Activated CD8-positive, alpha-beta memory T cell treated with anti-CD3 and anti-CD28 coated beads for 4 hours (primary cell): Measurements from ENCODE around the gene DYRK3.

Experiments
- DNase-seq, 2 donors: peaks; one replicate each; pipeline ENCODE4 v3.0.0-alpha.2; 2020; ENCODE audit warnings: low read depth in 2 of 2

Gene DYRK3

GRCh38 chr1:206661161-206661820, 26.0 kb downstream of the DYRK3 start:
- no peak for DNase-seq

DNA sequence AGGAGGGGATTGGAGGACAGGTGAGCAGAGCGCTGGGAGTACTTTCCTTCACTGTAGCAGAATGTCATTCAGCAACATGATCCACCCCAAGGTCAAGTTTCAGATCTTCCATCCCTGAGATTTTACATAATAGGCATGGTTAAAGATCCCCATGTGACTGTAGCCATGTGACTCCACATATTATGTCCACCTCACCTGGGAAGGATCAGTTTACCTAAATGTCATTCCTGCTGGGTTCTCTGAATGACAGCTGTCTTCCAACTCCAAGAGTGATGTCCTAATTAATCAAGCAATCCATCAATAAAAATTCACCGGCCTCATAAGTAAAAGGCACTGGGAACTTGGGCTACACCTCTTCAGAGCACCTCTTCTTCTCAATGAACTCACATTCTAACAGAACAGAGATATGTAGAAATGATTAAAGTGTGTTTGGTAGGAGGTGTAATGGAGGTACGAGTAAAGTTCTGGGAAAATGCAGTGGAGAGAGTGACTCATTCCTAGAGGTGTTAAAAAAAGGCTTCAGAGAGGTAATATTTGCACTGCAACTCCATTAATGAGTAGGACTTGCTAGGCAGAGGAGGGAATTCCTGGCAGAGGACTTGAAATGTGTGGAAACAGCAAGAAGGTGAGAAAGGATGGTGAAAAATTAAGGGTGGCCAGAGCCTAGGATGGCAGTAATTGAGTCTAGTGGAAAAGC, 27.2 kb downstream of the DYRK3 start:
- no peak for DNase-seq

DNA sequence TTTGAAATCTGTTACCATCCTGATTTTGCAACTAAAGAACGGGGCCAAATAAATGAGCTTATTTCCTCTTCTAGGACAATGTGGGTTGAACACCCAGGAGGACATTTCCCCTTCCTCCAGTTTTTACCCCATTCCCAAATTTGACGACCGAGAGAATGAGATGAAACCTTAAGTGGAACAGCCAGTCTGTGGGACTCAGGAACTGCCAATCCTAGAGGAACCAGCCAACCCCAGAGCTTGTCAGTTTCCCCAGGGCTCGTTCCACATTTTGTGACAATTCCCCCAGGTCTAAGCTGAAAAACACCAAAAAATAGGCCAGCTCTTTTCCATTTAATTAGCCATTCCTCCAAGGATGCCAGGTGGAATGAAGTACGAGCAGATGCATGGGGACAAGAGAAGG, 28.0 kb downstream of the DYRK3 start:
- DNase-seq, result no peak

- peak; percentile 43 to 48 for DNase-seq
These were observed 28.7 kb downstream of the DYRK3 start for GRCh38 chr1:206663832-206664652.

DNA sequence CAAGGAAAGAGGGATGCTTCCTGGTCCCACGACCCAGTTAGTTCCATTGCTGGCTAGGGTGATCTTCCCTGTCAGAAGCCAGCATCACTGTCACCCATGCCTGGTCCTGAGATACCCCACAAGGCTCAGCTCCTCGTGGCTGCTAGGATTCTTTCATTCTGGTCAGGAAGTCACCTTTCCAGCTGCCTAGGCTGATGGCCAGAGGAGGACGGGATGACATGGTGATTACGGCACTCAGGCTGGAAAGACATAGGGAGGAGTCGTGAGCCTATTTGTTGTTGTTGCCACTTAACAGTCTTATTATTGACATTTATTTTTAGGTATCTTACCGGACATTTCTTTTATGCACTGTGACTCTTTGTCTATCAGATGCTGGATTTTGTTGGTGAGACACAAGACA, 29.4 kb downstream of the DYRK3 start:
- no peak for DNase-seq

DNA sequence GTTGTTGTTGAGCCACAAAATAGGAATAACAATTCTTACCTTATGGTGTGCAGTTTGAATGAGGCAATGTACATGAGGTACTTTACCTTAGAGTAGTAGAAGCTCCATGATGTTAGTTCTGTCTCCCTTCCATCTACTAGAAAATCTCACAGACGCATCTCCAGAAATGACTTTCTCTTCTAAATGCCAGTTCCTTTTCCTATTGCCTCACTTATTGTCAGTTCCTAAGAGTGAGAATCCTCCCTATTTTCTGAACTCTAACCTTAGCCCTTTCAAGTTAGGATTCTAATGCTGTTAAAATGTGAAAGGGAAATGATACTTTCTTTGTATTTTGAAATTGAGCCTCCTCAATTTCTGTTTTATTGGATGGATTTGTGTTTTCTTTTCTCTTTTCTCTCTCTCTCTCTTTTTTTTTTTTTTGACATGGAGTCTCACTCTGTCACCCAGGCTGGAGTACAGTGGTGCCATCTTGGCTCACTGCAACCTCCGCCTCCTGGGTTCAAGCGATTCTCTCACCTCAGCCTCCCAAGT, 30.8 kb downstream of the DYRK3 start:
- DNase-seq, result no peak

- DNase-seq, result no peak
These were observed 31.8 kb downstream of the DYRK3 start for GRCh38 chr1:206666954-206667665.

- no peak for DNase-seq
These were observed 33.0 kb downstream of the DYRK3 start for GRCh38 chr1:206668351-206668750.

GRCh38 chr1:206668874-206669410, 33.6 kb downstream of the DYRK3 start:
- DNase-seq, result no peak

DNA sequence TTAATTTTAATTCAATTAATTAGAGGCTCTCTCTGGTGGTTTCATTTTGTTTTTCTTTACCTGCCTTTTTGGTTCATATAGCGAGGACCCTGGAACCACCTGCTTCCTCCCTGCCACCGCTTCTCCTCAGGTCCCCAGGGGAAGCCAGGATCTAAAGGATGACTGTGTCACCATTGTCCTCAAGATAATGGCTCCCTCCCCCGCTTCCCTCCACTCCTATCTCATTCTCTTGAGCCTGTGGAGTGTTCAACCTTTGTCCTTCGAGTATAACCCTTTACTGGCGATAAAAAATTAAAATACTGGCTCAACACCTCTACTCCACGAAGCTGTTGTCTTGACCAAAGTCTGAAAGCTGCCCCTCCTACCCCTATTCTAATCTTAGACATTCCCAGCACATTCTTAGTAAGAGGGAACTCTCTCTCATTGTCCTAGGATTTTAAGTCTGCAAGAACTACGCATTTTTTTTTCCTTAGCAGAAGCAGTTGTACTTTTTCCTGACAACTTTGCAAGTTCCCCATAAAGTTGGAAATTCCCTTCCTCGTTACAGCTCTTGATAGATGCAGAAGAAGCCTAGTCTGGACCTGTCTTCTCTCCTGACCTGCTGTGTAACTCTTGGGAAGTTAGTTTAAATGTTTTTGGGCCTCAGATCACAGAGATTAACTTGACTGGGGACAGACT, 36.8 kb downstream of the DYRK3 start:
- DNase-seq, result no peak

GRCh38 chr1:206672844-206673758, 37.8 kb downstream of the DYRK3 start:
- no peak for DNase-seq

GRCh38 chr1:206674236-206674635, 38.9 kb downstream of the DYRK3 start:
- DNase-seq, result no peak

- DNase-seq, result no peak
These were observed 39.4 kb downstream of the DYRK3 start for GRCh38 chr1:206674745-206675175.

DNA sequence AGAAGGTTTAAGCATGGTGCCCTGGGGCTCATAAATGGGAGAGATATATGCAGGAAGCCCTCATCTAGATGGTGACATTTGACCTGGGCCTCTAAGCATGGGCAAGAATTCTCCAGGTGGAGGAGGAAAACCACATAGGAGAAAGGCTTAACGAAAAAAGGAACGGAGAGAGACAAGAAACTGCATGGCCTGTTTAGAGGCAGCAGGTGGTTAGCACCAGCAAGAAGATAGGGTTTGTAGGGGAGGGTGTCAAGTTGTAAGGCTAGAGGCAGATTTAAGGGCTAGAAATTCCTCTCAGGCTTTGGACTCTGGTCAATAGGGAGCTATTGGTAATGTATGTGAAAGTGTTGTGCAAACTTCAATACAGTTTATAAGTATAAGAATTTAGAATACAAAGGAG, 41.2 kb downstream of the DYRK3 start:
- DNase-seq, result no peak

GRCh38 chr1:206678490-206678889, 43.2 kb downstream of the DYRK3 start:
- no peak for DNase-seq

GRCh38 chr1:206679738-206680211, 44.4 kb downstream of the DYRK3 start:
- no peak for DNase-seq

DNA sequence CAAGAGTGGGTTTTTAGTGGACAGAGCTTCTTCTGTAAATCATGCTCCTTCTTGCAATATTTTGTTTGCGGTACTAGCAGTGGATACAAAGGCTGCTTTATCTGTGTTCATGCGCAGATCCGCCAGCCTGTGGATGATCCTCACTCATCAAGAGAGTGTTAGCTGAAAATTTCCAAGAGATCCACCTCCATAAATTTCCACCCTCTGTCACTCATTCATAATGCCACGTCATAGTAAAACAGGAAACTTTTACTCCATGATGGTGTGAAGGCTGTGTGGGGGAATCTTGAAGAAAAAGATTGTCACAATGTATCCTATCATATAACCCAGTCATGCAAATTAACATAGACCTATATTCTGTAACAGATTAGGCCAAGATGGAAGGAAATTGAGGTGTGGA, 44.9 kb downstream of the DYRK3 start:
- DNase-seq, result no peak

- DNase-seq, result no peak
These were observed 46.0 kb downstream of the DYRK3 start for GRCh38 chr1:206681359-206681758.

GRCh38 chr1:206682111-206682510, 46.8 kb downstream of the DYRK3 start:
- DNase-seq, result no peak

DNA sequence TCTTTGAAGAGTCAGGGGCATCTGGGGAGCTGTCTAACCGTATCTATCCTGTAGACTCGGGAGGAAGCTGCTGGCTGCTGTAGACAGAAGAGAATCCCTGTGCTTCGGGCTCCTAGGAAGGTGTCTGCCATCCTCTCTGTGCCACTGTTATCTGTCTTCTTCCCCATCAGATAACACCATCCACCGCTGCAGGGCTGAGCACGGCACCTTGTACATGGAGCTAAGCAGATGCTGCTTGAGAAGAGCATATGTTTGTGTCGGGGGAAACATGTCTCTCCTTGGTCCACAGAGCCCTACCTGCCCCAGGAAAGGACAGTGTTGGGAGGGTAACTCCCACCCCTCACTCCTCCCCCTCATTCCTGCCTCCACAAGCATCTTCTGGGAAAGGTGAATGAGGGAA, 48.0 kb downstream of the DYRK3 start:
- no peak for DNase-seq
